HG02798 (cell line): ENCODE measurements around the gene BMPR1A.
"Not testable (repeated sequence)": the region's sequence is repeated elsewhere in the genome, so short reads cannot be mapped to it uniquely, and the experiment has no call there.

ENCODE experiments used
- ATAC-seq: cut with Tn5 transposase; IDR thresholded peaks from one replicate; pipeline ENCODE4 v1.9.1; 2021; ENCODE audit warnings: mild to moderate bottlenecking; ENCODE audit not compliant: unreplicated experiment, poor library complexity

The BMPR1A gene

DNA sequence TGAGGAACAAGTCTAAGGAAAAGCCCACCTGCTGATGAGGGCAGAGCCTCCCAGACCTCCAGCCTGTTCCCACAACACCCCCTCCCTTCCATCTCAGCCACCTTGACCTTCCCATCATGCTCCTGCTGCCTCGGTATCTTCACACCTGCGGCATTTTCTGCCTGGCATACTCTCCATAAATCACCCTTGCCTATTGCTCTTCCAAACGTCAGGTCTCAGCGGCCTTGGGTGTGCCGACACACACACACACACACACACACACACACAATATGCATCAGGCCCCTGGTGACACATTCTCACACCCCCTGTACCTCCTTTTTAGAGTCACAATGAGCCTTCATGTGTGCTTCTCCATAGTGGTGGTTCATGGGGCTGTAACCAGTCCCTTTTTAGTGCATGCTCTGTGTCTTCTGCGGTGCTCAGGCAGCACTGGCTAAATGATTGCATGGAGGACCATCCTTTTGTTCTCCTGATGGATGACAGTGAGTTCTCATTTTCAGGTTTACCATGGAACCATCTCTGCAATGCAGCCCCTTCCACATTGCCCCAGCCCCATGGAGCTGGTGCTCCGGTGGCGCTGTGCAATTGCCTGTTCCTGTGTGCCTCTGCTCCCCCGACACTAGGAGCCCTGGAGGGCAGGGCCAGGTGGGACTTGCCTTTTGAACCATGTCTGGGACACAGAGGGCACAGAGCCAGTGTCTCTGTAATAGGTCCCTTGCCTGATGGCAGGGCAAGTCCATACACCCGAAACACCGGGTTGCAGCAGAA, 216.4 kb downstream of the BMPR1A start:
- ATAC-seq: no peak

DNA sequence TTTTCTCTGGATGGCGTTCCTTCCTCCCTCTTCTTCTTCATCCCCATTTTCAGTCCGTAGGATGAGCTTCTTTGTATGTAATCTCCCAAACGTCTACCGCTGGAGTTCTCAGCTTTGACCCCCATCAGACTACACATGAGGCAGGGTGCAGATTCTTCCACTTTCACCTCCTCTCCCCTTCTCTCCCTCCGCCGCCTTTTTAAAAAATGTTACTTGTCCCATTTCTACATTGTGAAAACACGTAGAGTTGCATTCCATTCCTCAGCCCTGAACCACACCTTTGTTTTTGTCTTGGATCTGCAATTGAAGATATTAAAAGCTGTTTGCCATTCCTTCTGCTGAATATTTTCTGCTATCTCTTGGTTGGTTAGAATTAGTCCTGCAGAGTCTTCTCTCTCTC, 218.1 kb downstream of the BMPR1A start:
- ATAC-seq: no peak

- no peak for ATAC-seq
Observed at GRCh38 chr10:86976362-86977056, 220.1 kb downstream of the BMPR1A start.

DNA sequence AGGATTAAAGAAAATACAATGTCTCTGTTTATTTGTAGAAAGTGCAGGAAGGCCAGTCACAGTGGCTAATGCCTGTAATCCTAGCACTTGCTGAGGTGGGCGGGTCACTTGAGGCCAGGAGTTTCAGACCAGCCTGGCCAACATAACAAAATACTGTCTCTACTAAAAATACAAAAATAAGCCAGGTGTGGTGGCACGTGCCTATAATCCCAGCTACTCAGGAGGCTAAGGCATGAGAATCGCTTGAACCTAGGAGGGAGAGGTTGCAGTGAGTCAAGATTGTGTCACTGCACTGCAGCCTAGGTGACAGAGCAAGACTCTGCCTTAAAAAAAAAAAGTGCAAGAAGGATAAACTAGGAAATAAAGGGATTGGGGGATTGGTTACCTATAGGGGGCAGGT, 222.0 kb downstream of the BMPR1A start:
- not testable (repeated sequence) for ATAC-seq

DNA sequence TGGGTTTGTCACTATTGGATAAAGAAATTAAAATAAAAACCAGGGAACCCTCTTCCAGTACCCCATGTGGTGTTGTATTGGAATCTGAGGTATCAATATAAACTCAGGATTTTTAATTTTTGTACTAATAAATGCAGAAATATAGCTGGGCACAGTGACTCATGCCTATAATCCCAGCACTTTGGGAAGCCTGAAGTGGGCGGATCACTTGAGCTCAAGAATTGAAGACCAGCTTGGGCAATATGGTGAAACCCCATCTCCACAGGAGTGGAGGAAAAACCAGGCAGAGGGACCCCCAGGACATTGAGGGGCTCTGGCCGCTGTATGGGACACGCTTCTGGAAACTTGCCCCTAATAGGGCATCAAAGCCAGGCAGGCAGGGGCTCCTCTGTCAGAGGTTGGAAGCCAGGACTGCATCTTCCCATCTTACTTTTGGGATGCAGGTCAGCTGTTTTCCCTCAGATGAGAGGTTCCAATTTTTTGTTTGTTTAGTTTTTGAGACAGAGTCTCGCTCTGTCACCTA, 222.9 kb downstream of the BMPR1A start:
- no peak for ATAC-seq

DNA sequence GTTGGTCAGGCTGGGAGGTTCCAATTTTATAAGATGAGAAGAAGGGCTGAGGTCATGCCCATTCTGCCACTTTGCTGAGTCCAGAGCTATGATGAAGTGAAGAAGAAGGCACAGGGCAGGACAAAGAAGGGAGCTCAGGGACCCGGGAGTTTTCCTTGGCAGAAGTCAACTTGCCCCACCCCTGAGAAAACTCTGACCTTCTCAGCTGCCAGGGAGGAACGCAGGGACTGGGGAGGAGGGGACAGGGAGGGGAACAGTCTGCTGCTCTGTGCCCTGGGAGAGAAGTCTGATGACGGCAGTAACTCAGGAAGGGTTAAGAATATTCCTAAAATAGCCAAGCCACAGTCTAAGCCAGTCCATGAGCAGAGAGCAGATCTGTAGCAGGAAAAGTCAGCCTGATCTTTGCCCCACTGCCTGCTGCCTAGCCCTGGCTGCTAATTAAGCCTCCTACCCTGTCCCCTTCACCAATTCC, 223.6 kb downstream of the BMPR1A start:
- ATAC-seq: no peak

DNA sequence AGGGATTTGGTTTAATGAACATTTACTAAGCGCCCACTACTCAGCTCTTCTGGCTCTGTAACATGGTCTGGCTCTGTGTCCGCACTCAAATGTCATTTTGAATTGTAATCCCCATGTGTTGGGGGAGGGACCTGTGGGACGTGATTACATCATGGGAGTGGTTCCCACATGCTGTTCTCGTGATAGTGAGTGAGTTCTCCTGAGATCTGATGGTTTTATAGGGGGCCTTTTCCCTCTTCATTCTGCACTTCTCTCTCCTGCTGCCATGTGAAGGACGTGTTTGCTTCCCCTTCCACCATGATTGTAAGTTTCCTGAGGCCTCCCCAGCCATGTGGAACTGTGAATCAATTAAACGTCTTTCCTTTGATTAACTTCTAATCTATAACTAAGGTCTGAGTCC, 224.6 kb downstream of the BMPR1A start:
- ATAC-seq: not testable (repeated sequence)

DNA sequence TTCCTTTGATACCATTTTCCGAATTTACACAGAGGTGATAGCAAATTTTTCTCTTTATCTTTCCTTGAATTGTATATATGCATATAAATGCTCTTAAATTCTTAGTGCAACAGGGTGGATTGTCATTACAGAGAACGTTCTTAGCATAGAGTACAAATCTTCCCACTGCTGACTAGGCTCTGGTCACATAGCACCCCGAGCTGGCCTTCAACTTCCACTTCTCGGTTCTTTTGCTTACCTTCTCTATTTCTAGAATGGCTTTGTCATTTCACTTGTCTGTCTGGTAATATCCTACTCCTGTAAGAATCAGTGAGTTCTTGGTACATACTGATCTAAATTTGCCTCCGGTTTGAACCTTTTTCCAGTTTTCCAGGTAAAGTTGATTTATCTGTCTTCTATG, 225.3 kb downstream of the BMPR1A start:
- ATAC-seq: no peak
